Activated CD4-positive, CD25-positive, alpha-beta regulatory T cell treated with anti-CD3 and anti-CD28 coated beads, Interleukin-2, amount 50 U/mL, for 24 hours (primary cell): ENCODE results near the gene ARPC5L.

Source experiments
- ATAC-seq, 2 donors: fragments of 150-1000 bp; cut with Tn5 transposase; one replicate each; pipeline ENCODE4 v1.10.0; 2021; ENCODE audit warnings: mild to moderate bottlenecking in 1 of 2, moderate library complexity in 1 of 2

Gene ARPC5L

DNA sequence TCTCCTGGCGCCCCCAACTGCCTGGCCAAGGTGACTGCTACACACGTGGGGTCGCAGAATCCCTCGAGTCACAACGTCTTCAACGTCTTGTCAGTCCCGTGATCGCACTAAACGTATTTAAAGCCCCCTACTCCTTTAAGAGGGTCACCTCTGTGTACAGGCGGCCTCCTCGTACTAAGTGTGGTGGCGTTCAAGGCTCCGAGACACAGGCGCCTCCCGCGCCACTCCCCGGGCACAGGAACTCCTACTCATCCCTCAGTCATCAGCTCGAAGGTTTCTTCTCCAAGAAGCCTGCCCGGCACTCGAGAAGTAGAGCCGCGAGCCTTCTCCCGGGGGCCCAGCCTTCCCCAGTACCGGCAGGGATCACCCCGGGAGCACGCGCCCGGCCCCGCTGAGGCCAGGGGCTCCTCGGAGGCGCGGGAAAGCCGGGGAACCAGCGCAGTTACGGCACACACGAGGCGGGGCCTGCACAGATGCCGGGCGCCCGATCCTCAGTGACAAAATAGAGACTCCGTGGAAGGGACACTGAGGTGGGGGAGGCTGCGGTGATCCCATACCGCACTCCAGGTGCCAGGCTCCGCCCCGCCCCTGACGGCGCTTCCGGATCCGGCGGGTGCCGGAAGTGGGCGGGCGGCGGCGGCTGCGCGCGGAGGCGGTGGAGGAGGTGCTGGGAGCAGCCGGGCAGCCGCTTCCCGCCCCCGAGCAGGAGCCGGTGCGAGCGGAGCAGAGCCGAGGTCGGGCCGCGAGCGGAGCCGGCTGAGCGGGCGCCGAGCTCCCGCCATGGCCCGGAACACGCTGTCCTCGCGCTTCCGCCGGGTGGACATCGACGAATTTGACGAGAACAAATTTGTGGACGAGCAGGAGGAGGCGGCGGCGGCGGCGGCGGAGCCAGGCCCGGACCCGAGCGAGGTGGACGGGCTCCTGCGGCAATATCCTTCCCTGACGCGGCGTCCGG, 6.9 kb downstream of the ARPC5L start:
- peak; percentile 66 to 67 for ATAC-seq

DNA sequence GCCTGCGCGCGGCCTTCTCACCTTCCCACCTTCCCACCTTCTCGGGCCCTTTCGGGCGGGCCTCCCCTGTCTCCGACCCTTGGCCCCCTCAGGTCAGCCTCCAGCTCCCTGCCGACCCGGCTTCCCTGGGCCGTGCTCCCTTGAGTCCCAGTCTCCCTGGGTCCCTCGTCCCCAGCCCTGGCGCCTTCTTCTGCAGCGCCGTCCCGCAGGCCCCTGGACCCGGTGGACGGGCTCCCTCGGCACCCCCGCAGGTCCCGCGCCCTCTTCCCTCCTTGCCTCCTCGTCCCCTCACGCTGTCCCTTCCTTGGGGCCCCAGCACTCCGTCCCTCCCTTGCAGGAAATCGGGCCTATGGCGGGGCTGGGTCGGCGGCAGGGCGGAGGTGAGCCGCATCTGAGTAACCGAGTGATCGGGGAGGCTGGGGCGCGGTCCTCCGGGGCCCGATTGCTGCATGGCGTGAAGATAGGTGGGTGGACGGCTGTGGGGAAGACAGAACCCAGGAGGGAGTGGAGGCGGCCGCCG, 7.6 kb downstream of the ARPC5L start:
- peak; percentile 6 for ATAC-seq

DNA sequence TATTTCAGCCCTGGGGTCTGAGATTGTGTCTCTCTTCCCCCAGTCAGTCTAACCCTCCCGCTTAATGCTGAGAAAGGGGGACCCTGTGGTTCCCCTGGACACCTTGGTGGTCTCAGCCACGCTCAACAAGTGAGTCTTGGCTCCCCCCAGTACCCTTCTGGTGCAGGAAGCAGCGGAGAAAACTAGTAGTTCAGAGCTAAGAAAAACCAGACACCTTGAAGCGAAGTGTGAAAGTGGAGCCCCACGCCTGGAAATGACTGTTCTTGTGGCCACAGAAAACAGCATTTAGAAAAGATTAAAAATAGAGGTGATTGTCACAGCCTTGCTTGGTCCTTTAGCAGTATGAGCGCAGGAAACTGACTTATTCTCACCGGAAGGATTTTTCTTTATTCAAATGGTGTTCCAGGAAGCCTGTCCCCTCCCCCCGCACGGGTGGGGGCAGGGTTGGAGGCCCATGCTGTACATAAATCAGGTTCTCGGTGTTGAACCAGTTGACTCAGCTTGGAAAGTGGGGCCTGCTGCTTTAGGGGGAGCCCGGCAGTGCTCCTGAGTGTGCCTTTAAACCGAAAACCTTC, 8.1 kb downstream of the ARPC5L start:
- peak; percentile 70 to 73 for ATAC-seq

DNA sequence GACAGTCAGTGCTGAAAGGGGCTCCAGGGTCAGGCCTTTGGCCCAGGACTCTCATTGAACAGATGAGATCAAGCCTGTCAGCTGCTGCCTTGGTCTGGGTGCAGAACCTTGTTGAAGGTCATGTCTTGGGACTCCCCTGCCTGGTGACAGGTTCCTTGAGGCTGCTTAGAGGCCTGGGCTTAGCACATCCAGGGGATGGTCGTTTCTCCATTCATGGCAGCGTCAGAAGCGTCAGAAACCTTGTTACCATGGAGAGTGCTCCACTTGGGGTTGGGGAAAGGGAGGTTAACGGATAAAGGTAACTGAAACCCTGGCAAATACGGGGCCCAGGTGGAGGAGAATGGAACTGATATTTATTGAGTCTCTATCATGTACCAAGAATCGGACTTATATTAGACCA, 8.8 kb downstream of the ARPC5L start:
- no peak for ATAC-seq

DNA sequence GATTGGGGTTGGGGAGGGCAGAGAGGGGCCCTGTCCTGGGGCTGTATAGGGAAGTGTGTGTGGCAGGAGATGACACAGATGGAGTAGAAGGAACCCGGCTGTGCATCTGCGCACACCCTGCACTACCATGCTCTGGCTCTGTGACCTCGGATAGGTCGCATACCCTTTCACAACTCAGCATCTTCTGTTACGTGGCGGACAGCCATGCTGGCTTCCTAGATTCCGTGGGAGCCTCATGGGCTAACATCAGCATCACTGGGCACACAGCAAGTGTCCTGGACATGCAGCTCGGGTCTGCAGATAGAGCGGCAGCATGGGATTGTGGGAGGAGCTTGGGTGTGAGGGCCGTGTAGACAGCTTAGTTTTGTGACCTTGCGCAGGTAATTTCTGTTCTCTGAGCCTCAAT, 9.2 kb downstream of the ARPC5L start:
- ATAC-seq = no peak

DNA sequence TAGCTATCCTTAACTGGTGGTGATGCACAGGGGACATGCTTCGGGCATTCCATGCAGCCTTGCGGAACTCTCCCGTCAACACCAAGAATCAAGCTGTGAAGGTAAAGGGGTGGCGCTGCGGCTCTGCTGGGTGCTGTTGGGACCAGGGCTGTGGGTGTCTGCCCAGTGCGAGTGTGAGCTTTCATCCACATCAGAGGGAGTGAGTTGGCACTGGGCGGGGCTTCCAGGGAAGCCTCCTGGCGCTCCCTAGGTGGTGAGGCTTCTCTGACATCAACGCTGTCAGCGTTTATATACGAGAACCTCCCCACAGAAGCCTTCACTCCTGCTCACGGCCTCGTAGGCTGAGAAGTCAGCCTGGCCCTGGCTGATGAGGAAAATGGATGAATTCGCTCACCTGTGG, 11.7 kb downstream of the ARPC5L start:
- ATAC-seq = no peak

DNA sequence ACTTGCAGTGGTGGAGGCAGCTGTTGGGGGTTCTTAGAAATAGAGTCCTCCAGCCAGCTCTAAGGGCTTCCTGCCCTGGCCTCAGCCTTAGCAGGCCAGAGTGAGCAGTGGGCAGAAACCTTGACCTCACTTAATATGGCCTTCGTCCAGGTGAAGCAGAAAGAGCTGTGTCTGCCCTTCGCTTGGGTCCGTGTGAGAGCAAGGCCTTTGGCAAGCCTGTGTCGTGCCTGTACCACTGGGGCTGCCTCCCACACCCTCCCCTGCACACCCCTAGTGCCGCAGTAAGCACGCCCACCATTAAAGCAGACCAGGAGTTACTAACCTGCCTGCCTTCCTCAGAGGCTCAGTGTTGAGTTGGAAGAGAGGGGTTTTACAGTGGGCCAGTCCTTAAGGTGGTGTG, 13.6 kb downstream of the ARPC5L start:
- no peak for ATAC-seq

DNA sequence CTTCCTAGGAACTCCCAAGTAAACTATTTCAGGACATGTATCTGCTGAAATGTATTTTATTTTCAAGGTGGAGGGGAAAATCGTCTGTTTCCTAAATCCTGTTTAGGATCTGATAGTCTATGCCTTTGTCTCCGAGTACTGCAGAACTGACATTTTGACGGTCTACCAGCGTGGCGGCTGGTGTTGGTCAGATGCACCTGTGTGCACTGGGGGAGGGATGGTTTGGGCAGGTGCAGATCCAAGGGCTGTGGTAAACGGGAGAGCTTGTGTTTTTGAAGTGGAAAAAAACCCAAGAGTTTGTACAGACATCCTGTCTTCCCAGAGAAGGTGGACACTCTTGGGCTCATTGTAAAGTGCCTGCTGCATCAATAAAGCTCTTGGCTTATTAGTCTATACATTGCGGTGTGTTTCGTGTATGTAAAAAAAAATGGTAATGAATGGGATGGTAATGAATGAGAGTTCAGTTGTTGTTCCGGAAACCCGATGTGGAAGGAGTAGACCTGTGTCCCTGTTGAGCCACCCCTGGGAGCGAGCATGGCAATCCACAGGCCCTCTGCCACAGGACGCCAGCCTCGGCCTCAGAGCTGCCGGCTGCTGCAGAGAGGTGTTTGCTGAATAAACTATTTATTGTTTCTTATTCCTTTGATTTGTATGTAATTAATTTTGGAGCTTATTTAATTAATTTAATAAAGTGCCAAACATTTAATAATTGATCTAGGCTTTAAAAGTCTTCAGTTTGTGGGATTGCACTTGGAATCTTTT, 15.3 kb downstream of the ARPC5L start:
- ATAC-seq = no peak

DNA sequence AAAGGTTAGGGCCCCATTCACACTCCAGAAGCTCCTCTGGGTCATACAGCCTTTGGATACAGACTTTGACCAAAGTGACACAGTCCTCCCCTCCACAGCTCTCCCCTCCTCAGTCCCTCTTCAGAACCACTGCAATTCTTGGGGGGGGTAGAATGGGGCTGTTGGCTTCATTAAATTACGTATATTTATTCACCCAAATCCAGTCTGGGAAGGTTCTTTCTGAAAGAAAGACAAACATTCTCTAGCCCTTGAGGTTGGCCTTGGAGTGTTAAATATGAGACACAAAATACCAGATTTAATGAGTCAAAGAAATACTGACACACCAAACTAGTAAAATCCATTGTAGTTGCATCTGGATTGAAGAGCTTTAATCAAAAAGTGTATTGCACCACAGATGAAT, 16.1 kb downstream of the ARPC5L start:
- no peak for ATAC-seq

DNA sequence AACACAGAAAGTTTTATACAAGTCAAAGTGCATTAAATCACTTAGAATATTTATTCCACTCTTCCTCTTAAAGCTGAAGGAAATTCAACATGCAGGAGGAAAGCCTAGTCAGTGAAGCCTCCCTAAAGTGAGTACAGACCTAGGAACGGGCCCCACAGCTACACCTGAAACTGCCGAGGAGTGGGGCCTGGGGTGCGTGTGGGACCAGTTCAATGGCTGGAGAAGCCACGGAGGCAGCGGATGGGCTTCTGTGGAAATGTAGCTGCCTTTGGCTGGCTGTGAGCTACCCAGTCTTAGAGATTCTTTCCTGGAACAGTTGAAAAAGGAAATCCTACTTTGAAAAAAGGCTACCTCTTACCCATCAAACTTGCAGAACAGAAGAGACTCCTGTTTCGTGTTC, 16.6 kb downstream of the ARPC5L start:
- no peak for ATAC-seq

DNA sequence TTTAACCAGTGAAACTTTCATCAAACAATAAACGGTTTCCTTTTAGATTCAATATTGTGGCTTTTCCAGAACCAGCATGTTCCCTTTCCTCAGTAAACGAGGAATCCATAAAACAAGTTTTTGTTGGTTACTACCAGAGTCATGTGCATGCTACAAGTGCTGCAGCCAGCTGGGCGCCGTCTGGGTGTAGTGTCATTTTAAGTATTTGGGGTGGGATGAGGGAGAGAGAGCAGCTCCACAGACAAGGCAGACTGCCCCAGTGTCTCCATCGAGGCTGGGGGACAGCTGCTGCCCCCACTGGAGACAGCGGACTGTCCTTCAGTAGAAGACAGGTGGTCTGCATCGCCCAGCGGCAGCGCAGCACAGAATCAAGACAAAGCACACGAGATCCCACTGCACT, 17.3 kb downstream of the ARPC5L start:
- no peak for ATAC-seq

DNA sequence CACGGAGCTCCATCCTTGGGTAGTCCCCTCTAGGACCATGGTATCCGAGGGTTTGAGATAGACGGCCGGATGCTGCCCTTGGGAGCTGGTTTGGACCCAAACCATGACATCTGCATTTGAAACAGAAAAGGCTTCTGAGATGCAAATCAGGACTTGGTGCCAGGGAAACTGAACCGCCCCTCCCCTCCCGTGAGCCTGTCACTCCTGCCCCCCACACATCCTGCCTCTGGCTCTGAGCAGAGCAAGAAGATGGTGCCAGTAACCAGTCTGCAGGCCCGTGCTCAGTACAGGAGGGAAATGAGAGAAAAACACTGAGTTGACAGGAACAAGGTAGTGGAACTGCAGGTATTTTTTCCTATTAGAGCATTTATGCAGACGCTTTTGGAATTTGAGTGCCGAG, 18.6 kb downstream of the ARPC5L start:
- ATAC-seq = no peak

DNA sequence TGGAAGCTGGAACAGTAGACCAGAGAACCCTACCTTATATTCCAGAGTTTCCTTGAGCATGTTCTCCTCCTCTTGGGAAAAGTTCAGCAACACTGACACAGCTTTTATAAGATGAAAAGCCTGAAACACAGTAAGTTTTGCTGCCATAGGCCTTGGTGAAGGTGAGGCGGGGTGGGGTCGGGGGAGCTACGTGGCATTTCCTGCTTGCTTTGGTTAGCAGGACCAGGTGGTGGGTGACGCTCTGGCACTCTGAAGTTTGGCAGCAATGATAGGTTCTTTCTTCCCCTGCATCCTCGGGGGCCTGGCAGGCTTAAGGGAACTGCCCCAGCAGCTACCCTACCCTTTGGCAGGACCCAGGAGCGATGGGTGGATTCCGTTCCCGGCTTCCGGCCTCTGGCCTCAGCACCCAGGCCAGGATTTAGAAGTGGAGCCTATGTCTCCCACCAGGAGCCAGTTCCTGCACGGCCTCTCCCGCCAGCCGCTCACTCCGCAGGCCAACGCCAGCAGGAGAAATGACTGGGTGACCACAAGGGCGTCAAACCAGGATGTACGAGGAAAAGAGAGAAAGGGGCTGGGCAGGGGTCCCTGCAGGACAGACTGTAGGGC, 19.3 kb downstream of the ARPC5L start:
- ATAC-seq = no peak

DNA sequence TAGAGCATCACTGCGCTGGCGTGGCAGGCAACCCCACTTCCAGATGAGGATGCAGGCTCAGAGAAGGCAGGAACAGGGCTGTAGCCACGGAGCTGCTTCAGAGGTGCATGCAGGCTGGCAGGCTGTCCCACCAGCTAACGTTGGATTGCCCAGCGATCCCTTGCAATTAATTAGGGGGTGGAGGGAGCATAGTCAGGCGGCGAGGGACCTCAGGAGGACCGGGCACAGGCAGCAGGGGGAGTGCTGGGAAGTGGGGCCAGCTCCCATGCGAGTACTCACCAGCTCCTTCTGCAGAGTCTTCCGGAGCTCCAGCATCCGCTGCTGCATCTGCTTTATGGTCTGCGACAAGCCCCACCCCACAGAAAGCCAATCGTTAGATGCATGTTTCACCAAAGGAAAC, 20.3 kb downstream of the ARPC5L start:
- ATAC-seq = no peak

DNA sequence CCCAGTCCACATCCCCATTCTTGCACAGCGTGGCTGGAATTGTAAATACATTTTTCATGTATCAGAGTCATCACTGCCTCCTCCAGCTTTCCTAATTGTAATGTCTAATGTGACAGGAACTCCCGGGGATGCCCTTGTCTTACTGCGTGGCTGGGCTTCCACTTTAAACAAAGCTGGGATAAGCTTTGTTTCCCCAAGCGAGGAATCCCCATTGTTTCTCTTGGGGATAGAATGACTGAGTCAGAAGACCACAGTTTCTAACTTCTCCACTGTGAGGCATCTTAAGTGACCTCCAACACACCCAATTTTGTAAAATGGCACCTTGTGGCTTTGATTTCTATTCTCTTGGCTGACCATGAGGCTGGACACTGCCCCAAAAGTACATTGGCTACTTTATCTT, 22.4 kb downstream of the ARPC5L start:
- ATAC-seq = no peak

DNA sequence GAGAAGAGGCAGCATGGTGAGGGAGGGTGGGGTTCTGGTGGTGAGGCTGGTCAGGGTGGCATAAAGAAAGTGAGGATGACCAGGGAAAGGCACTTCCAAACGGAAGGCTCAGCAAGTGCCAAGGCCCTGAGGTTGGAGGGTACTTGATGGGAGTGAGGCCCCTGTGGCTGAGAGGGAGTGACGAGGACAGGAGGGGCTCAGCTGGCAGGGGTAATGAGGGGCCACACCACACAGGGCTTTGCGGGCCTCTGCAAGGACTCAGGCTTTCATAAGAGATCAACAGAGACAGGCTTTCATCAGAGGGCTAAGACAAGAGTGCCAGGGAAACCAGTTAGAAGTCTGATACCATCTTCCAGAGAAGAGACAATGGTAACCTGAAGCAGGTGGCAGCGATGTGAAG, 23.6 kb downstream of the ARPC5L start:
- ATAC-seq = no peak

DNA sequence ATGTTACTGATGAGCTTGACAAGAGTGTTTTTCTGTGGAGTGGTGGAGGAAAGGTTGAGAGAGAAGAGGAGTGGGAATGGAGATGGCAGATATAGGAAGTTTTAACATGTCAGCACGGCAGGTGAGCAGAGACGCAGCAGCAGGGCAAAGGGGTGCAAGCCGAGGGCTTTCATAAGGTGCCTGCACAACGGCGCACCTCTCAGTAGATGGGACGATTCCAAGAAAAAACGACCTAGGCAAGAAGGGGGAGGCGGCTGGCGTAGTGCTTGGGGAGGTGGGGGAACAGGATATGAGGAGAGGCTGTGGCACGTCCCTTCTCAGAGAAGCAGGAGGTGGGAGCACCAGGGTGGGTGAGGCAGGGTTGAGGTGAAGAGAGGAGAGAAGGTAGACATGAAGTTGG, 24.5 kb downstream of the ARPC5L start:
- ATAC-seq = no peak

DNA sequence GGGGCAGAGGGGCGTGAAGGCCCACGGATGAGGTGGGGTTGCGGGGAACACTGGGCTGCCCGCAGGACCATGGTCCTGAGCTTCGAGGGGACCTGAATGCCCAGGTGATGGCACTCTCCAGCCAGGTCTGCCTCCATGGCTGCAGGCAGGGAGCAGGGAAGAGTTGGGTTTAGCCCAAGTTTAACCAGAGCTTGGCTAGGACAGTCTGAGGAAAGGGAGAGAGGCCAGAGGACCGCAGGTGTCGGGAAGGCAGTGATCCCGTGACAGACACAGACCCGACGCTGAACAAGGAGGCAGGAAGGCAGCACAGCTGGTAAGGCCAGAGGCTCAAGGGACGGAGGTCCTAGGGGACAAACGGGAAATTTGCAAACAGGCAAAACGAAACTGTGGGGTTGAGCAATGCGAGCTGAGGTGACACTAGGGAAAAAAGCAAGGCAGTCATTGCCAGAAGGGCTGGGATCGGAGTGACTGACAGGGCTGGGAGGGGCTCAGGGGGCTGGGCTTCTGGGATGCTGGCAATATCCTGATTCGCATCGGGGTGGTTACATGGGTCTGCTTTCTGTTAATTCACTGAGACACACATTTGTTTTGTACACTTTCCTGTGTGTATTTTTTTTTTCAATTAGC, 25.0 kb downstream of the ARPC5L start:
- ATAC-seq = peak in 1 of 2 donors; percentile 5

DNA sequence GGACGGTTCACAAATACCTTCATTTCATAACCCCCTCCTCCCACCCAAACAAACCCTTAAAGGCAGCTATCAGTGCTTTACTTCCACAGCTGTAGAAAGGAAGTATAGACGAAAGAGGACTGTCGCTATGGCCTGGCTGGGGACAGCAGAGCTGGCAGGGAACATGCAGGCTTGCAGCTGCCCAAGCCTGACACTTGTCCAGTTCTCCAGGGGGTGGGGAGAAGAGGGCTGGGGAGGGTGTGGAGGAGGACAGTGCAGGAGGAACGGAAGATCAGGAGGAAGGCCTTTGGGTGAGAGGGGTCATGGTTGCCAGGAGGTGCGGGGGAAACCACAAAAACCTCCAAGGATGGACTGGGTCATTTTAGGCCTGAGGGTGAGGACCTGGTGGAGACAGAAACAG, 25.9 kb downstream of the ARPC5L start:
- no peak for ATAC-seq

DNA sequence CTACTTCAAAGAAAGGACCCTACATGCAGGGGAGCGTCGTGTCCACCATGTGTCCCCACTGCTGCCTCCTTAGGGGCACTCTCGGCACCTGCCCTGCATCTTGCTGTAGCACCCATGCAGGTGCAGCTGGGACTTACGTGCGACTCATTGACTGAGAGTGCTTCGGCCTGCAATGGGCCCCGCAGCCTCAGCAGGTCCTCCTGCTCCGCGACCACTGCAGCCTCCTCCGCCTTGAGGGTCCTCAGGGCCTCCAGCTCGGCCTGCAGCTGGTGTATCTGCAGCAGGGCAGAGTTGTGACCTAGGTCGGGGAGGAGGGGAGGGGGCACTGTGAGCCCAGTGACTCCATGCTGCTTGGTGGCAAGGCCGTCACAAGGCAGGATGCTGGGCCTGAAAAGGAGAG, 27.1 kb downstream of the ARPC5L start:
- no peak for ATAC-seq

DNA sequence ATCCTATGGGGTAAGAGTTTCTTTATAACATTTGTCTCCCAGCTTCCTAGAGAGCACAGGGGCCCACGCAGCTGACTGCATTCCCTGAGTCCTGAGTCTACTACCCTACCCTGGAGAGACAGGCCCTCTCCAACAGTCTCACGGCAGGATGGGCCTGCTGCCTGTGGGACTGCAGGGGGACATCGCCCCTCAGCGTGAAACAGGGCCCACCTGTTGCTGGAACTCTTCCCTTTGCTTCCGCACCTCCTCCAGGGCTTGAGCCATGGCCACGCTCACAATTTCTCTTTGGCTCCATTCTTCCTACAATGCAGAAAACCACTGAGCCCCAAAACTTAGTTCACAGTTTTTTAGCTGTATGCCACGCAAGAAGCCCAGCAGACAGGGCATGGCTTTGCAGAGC, 28.2 kb downstream of the ARPC5L start:
- ATAC-seq = no peak

DNA sequence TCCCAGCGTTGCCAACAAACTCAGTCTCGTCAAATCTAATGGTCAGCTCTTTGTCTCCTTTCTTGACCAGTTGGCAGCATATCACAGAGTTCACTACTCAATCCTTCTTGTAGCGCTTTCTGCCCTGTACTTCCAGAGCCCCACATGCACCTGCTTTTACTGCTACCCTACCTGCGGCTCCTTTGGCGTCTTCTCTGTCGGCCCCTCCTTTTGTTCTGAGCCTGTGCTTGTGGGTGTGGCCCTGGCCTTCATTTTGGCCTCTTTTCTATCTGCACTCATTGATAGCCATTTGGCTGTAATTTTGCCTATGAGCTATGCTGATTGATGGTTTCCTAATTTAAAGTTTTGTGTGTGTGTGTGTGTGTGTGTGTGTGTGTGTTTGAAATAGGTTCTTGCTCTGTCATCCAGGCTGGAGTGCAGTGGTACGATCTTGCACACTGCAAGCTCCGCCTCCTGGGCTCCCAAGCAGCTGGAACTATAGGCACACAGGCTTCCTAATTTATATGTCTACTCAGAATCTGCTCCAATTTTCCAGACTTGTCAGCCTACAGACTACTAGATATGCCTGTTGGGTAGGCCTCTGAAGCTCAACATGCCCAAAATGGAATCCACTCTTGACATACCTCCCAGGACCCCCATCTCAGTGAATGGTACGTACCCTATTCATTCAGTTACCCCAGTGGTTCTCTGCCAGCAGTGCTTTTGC, 32.3 kb downstream of the ARPC5L start:
- ATAC-seq = no peak
